GM23338 (cell line): ENCODE results near the gene SIGLEC6. TPM values are rescaled to one million over a fixed set of nuclear protein-coding genes. Genes with fewer than 3 reads are reported as not detected.

Experiments
- ATAC-seq: fragments of 200-7000 bp; cut with Tn5 transposase; 3 replicates; pipeline ENCODE4 v1.9.1; 2020
- DNase-seq: peaks from one replicate; pipeline ENCODE4 v3.0.0-alpha.2; 2015; ENCODE audit warnings: low spot score
- H2AFZ ChIP-seq: fragments of 200-600 bp; sonication (generic); 2 replicates; pipeline ENCODE4 v1.8.0; 2016; ENCODE audit warnings: antibody characterized with exemption, mild to moderate bottlenecking, moderate library complexity
- H3F3A ChIP-seq: fragments of 200-600 bp; sonication (generic); replicated peaks from 2 replicates; pipeline ENCODE4 v1.8.0; 2017; ENCODE audit warnings: antibody characterized with exemption, mixed run types, low read depth
- H3K27ac ChIP-seq: fragments of 200-600 bp; sonication (generic); 2 replicates; pipeline ENCODE4 v1.6.1; 2016; ENCODE audit warnings: low read depth
- H3K27me3 ChIP-seq: fragments of 200-600 bp; sonication (generic); 2 replicates; pipeline ENCODE4 v1.8.0; 2016; ENCODE audit warnings: mild to moderate bottlenecking, mixed run types, moderate library complexity; ENCODE audit not compliant: insufficient read depth
- H3K36me3 ChIP-seq: fragments of 200-600 bp; sonication (generic); 2 replicates; pipeline ENCODE4 v1.8.0; 2016; ENCODE audit warnings: mild to moderate bottlenecking; ENCODE audit not compliant: insufficient read depth
- H3K4me1 ChIP-seq: fragments of 200-600 bp; sonication (generic); 2 replicates; pipeline ENCODE4 v1.8.0; 2016; ENCODE audit warnings: mild to moderate bottlenecking, moderate library complexity; ENCODE audit not compliant: insufficient read depth
- H3K4me2 ChIP-seq: fragments of 200-600 bp; sonication (generic); 2 replicates; pipeline ENCODE4 v1.7.1; 2017; ENCODE audit warnings: mixed run types
- H3K4me3 ChIP-seq: fragments of 200-600 bp; sonication (generic); 2 replicates; pipeline ENCODE4 v1.6.1; 2016; ENCODE audit warnings: mixed run types
- H3K79me2 ChIP-seq: fragments of 200-600 bp; sonication (generic); replicated peaks from 2 replicates; pipeline ENCODE4 v1.8.0; 2017; ENCODE audit warnings: mild to moderate bottlenecking; ENCODE audit not compliant: insufficient read depth
- H3K9me2 ChIP-seq: fragments of 200-600 bp; sonication (generic); 2 replicates; pipeline ENCODE4 v1.8.0; 2017; ENCODE audit not compliant: insufficient read depth
- H4K20me1 ChIP-seq: fragments of 200-600 bp; sonication (generic); replicated peaks from 2 replicates; pipeline ENCODE4 v1.8.0; 2017; ENCODE audit warnings: mild to moderate bottlenecking; ENCODE audit not compliant: insufficient read depth
- H3K27ac Mint-ChIP-seq: 2 replicates; pipeline ENCODE4 v1.8.0; 2020; ENCODE audit warnings: inconsistent platforms, mild to moderate bottlenecking, moderate library complexity, mixed read lengths
- H3K27me3 Mint-ChIP-seq: 3 replicates; pipeline ENCODE4 v1.8.0; 2022; ENCODE audit warnings: low read depth, mild to moderate bottlenecking, moderate library complexity, mixed read lengths, inconsistent platforms; ENCODE audit not compliant: insufficient read depth, poor library complexity
- H3K36me3 Mint-ChIP-seq: 3 replicates; pipeline ENCODE4 v1.8.0; 2021; ENCODE audit warnings: low read depth, mild to moderate bottlenecking, inconsistent platforms, moderate library complexity, mixed read lengths
- H3K4me1 Mint-ChIP-seq: 3 replicates; pipeline ENCODE4 v1.8.0; 2020; ENCODE audit warnings: mild to moderate bottlenecking, inconsistent platforms, mixed read lengths
- H3K4me3 Mint-ChIP-seq: 3 replicates; pipeline ENCODE4 v1.8.0; 2021; ENCODE audit warnings: moderate library complexity, mild to moderate bottlenecking, inconsistent platforms, mixed read lengths
- H3K9me3 Mint-ChIP-seq: 3 replicates; pipeline ENCODE4 v1.8.0; 2020; ENCODE audit warnings: moderate library complexity, mild to moderate bottlenecking, inconsistent platforms, mixed read lengths
- CREB1 ChIP-seq: fragments of 250-450 bp; sonication (Bioruptor Pico); IDR thresholded peaks from 2 replicates; pipeline ENCODE4 v1.5.0; 2020; ENCODE audit warnings: low read depth, mild to moderate bottlenecking, moderate library complexity
- EZH2 ChIP-seq: fragments of 200-600 bp; sonication (generic); IDR thresholded peaks from one replicate; pipeline ENCODE4 v1.8.0; 2017; ENCODE audit warnings: antibody characterized with exemption, mild to moderate bottlenecking, low read depth; ENCODE audit not compliant: unreplicated experiment
- EZH2phosphoT487 ChIP-seq: fragments of 200-600 bp; sonication (generic); IDR thresholded peaks from one replicate; pipeline ENCODE4 v1.8.1; 2018; ENCODE audit warnings: antibody characterized with exemption; ENCODE audit not compliant: unreplicated experiment
- JUNB ChIP-seq: IDR thresholded peaks from one replicate; pipeline ENCODE4 v1.6.1; 2016; ENCODE audit warnings: antibody characterized with exemption; ENCODE audit not compliant: unreplicated experiment
- NANOG ChIP-seq: IDR thresholded peaks from 2 replicates; pipeline ENCODE4 v1.6.1; 2016; ENCODE audit warnings: antibody characterized with exemption, borderline replicate concordance
- POLR2AphosphoS5 ChIP-seq: IDR thresholded peaks from 2 replicates; pipeline ENCODE4 v1.6.1; 2016; ENCODE audit warnings: antibody characterized with exemption, low read depth
- STAT1 ChIP-seq: IDR thresholded peaks from one replicate; pipeline ENCODE4 v1.6.1; 2016; ENCODE audit warnings: antibody characterized with exemption; ENCODE audit not compliant: unreplicated experiment
- ZNF114 ChIP-seq: fragments of 250-450 bp; sonication (Bioruptor Pico); IDR thresholded peaks from 2 replicates; pipeline ENCODE4 v1.5.0; 2020; ENCODE audit warnings: mild to moderate bottlenecking, moderate library complexity
- ZNF331 ChIP-seq: fragments of 250-450 bp; sonication (Bioruptor Pico); IDR thresholded peaks from 2 replicates; pipeline ENCODE4 v1.5.0; 2020; ENCODE audit warnings: low read depth, mild to moderate bottlenecking, moderate library complexity
- ZNF462 ChIP-seq: fragments of 250-450 bp; sonication (Bioruptor Pico); IDR thresholded peaks from 2 replicates; pipeline ENCODE4 v1.5.0; 2020; ENCODE audit warnings: mild to moderate bottlenecking, moderate library complexity
- polyA plus RNA-seq: library from polyadenylated mRNA; unstranded; fragments of >200 nt; fragmentation: Nextera tagmentation; extraction: Ambion mirVana; gene quantifications from 2 replicates; pipeline ENCODE4 v1.2.1, GENCODE V29; 2016
- total RNA-seq: library from RNA; depleted of rRNA; stranded (reverse); fragments of >200 nt; shearing (Covaris generic); gene quantifications from 2 replicates; pipeline ENCODE4 v1.2.3, GENCODE V29; 2014
- TF ChIP-seq, protein P1 (sequence below): IDR thresholded peaks from 2 replicates; pipeline ENCODE4 v1.6.1; 2016; ENCODE audit warnings: antibody characterized with exemption
- TF ChIP-seq, protein P2 (sequence below): IDR thresholded peaks from one replicate; pipeline ENCODE4 v1.6.1; 2018; ENCODE audit warnings: antibody characterized with exemption; ENCODE audit not compliant: unreplicated experiment
- TF ChIP-seq, protein P3 (sequence below), 2 experiments: fragments of 200-600 bp in 1 of 2; sonication (generic) in 1 of 2; conservative IDR thresholded peaks; 2 replicates each; pipeline versions ENCODE4 v1.5.1 to v1.6.1; 2016 to 2017; ENCODE audit warnings: antibody characterized with exemption in 2 of 2, low read depth in 2 of 2, mild to moderate bottlenecking in 2 of 2, moderate library complexity in 1 of 2

Gene SIGLEC6
- total and polyA plus RNA-seq, 2 experiments from 2014 or later: 0.76 TPM; not detected in 1

DNA sequence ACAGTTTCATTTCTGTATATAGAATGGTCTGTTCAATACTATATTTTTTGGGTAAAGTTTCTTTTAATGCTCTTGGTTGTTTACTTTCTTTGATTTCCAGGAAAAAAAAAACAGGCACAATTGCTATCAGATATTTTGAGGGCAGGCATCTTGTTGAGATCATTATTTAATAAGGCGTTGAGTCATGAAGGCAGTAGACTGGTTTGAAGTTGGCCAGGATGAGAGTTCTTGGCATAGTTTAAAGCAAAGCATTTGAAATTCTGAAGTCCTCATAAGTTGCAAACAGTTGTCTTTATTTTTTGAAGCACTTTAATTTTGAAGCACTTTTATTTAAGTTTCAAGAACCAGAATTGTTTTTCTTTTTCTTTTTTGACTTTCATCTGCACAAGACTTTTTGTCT, 37.0 kb upstream of the SIGLEC6 start:
- TF ChIP-seq CREB1 (no peak), ZNF331 (CRISPR knock-in tag) (no peak), EZH2phosphoT487 (no peak), JUNB (no peak), NANOG (no peak), ZNF462 (CRISPR knock-in tag) (no peak), POLR2AphosphoS5 (no peak), EZH2 (no peak), ZNF114 (CRISPR knock-in tag) (no peak), STAT1 (no peak)
- TF ChIP-seq, protein P1, sequence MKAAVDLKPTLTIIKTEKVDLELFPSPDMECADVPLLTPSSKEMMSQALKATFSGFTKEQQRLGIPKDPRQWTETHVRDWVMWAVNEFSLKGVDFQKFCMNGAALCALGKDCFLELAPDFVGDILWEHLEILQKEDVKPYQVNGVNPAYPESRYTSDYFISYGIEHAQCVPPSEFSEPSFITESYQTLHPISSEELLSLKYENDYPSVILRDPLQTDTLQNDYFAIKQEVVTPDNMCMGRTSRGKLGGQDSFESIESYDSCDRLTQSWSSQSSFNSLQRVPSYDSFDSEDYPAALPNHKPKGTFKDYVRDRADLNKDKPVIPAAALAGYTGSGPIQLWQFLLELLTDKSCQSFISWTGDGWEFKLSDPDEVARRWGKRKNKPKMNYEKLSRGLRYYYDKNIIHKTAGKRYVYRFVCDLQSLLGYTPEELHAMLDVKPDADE: no peak
- TF ChIP-seq, protein P2, sequence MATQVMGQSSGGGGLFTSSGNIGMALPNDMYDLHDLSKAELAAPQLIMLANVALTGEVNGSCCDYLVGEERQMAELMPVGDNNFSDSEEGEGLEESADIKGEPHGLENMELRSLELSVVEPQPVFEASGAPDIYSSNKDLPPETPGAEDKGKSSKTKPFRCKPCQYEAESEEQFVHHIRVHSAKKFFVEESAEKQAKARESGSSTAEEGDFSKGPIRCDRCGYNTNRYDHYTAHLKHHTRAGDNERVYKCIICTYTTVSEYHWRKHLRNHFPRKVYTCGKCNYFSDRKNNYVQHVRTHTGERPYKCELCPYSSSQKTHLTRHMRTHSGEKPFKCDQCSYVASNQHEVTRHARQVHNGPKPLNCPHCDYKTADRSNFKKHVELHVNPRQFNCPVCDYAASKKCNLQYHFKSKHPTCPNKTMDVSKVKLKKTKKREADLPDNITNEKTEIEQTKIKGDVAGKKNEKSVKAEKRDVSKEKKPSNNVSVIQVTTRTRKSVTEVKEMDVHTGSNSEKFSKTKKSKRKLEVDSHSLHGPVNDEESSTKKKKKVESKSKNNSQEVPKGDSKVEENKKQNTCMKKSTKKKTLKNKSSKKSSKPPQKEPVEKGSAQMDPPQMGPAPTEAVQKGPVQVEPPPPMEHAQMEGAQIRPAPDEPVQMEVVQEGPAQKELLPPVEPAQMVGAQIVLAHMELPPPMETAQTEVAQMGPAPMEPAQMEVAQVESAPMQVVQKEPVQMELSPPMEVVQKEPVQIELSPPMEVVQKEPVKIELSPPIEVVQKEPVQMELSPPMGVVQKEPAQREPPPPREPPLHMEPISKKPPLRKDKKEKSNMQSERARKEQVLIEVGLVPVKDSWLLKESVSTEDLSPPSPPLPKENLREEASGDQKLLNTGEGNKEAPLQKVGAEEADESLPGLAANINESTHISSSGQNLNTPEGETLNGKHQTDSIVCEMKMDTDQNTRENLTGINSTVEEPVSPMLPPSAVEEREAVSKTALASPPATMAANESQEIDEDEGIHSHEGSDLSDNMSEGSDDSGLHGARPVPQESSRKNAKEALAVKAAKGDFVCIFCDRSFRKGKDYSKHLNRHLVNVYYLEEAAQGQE: no peak
- TF ChIP-seq, protein P3, sequence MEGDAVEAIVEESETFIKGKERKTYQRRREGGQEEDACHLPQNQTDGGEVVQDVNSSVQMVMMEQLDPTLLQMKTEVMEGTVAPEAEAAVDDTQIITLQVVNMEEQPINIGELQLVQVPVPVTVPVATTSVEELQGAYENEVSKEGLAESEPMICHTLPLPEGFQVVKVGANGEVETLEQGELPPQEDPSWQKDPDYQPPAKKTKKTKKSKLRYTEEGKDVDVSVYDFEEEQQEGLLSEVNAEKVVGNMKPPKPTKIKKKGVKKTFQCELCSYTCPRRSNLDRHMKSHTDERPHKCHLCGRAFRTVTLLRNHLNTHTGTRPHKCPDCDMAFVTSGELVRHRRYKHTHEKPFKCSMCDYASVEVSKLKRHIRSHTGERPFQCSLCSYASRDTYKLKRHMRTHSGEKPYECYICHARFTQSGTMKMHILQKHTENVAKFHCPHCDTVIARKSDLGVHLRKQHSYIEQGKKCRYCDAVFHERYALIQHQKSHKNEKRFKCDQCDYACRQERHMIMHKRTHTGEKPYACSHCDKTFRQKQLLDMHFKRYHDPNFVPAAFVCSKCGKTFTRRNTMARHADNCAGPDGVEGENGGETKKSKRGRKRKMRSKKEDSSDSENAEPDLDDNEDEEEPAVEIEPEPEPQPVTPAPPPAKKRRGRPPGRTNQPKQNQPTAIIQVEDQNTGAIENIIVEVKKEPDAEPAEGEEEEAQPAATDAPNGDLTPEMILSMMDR (conservative IDR thresholded peaks at IDR 0.05; ENCODE audit: low read depth in 2 of 2): no peak
- ATAC-seq (no peak), DNase-seq (no peak)
- Histone ChIP-seq H3K9me2 (no peaks in the 10 kb centered on the region), H3K27ac (no peak overlapping the region), H3K36me3 (no peaks in the 10 kb centered on the region), H3K4me2 (no peak overlapping the region), H3K27me3 (peaks cover 8% of the 10 kb centered on the region; the same call in 1 of the 2 replicates), H4K20me1 (no peaks in the 10 kb centered on the region), H3K4me1 (no peaks in the 10 kb centered on the region), H3F3A (no peaks in the 10 kb centered on the region), H2AFZ (no peak overlapping the region), H3K4me3 (no peak overlapping the region), H3K79me2 (peaks cover 12% of the 10 kb centered on the region)
- Mint-ChIP-seq H3K27me3 (peaks cover 5% of the 10 kb centered on the region), H3K36me3 (peaks cover 2% of the 10 kb centered on the region; the same call in 1 of the 3 replicates), H3K9me3 (peaks cover 19% of the 10 kb centered on the region; the same call in 2 of the 3 replicates), H3K4me1 (peaks cover 10% of the 10 kb centered on the region; the same call in 2 of the 3 replicates), H3K4me3 (no peak overlapping the region), H3K27ac (no peak overlapping the region)
